Endothelial cell of umbilical vein (primary cell): ENCODE data around the gene POFUT2. TPM values are rescaled to one million over a fixed set of nuclear protein-coding genes. Genes with fewer than 3 reads are reported as not detected.

ENCODE experiments used
- BruUV-seq: library from RNA; stranded (reverse); fragments of 400-500 nt; replicated peaks from 2 replicates; lab custom pipeline; 2021; lab: Mats Ljungman, UMichigan
- CTCF ChIA-PET: fragments of 300-600, 350-600 bp; sonication (Branson Sonifier 250); formaldehyde crosslinking; loops from one replicate; lab custom pipeline; 2021; ENCODE audit warnings: antibody characterized with exemption, inconsistent platforms; lab: Charles Lee
- POLR2A ChIA-PET: fragments of 300-600, 350-600 bp; sonication (Branson Sonifier 250); formaldehyde crosslinking; loops from one replicate; lab custom pipeline; 2021; ENCODE audit warnings: antibody characterized with exemption, inconsistent platforms; lab: Charles Lee
- DNase-seq: peaks from one replicate; pipeline ENCODE4 v3.0.0-alpha.2; 2011; ENCODE audit warnings: low read depth, low spot score
- FAIRE-seq: peaks from 2 replicates; lab custom pipeline; 2011; peaks lifted over from hg19 to GRCh38; lab: Jason Lieb, UNC
- H2AFZ ChIP-seq: 2 replicates; pipeline ENCODE4 v1.6.0; 2012; ENCODE audit warnings: low read depth, low read length, control low read depth, inconsistent platforms
- H3K27ac ChIP-seq: 2 replicates; pipeline ENCODE4 v1.5.1; 2011; ENCODE audit warnings: low read depth, mild to moderate bottlenecking, control low read depth, low read length, moderate library complexity; ENCODE audit not compliant: insufficient read depth
- H3K27me3 ChIP-seq, 2 experiments: 2 replicates each; pipeline versions ENCODE4 v1.6.0 to v1.6.1; 2011; ENCODE audit warnings: low read length in 2 of 2, mixed read lengths in 1 of 2; ENCODE audit not compliant: control insufficient read depth in 2 of 2, insufficient read depth in 2 of 2
- H3K36me3 ChIP-seq, 2 experiments: 2 replicates in 1 of 2; 3 replicates in 1 of 2; pipeline ENCODE4 v1.5.1; 2011; ENCODE audit warnings: low read length in 2 of 2, mild to moderate bottlenecking in 1 of 2, moderate library complexity in 1 of 2; ENCODE audit not compliant: control insufficient read depth in 2 of 2, insufficient read depth in 2 of 2; ENCODE audit errors: extremely low read depth in 1 of 2
- H3K4me1 ChIP-seq: 3 replicates; pipeline ENCODE4 v1.5.1; 2011; ENCODE audit warnings: mild to moderate bottlenecking, low read length; ENCODE audit not compliant: control insufficient read depth, insufficient read depth; ENCODE audit errors: extremely low read depth
- H3K4me2 ChIP-seq: 2 replicates; pipeline ENCODE4 v1.6.1; 2011; ENCODE audit warnings: low read length, control low read depth, mixed read lengths; ENCODE audit not compliant: insufficient read depth
- H3K4me3 ChIP-seq, 3 experiments: fragments of 200-600 bp in 1 of 3; sonication (generic), shearing (Covaris generic) in 1 of 3; replicated peaks in 1 of 3; 2 replicates each; pipeline ENCODE4 v1.5.1; 2011 to 2016; ENCODE audit warnings: control low read depth in 3 of 3, low read length in 3 of 3, mild to moderate bottlenecking in 2 of 3, inconsistent platforms in 1 of 3, low read depth in 1 of 3, moderate library complexity in 1 of 3; ENCODE audit not compliant: insufficient read depth in 1 of 3
- H3K79me2 ChIP-seq: 2 replicates; pipeline ENCODE4 v1.6.0; 2012; ENCODE audit warnings: low read length, inconsistent platforms; ENCODE audit not compliant: control insufficient read depth, insufficient read depth
- H3K9ac ChIP-seq: replicated peaks from 2 replicates; pipeline ENCODE3; 2011; ENCODE audit warnings: low read length, control low read depth; ENCODE audit not compliant: insufficient read depth; ENCODE audit errors: extremely low read depth
- H3K9me1 ChIP-seq: replicated peaks from 3 replicates; pipeline ENCODE4 v1.6.0; 2011; ENCODE audit warnings: mild to moderate bottlenecking, low read length; ENCODE audit not compliant: control insufficient read depth, insufficient read depth; ENCODE audit errors: extremely low read depth
- H3K9me3 ChIP-seq: replicated peaks from 2 replicates; pipeline ENCODE4 v1.5.1; 2012; ENCODE audit warnings: low read length, inconsistent platforms; ENCODE audit not compliant: control insufficient read depth, insufficient read depth
- H4K20me1 ChIP-seq: replicated peaks from 2 replicates; pipeline ENCODE3; 2011; ENCODE audit warnings: mild to moderate bottlenecking, low read length; ENCODE audit not compliant: control insufficient read depth, insufficient read depth; ENCODE audit errors: extremely low read depth
- EZH2 ChIP-seq: IDR thresholded peaks from 2 replicates; pipeline ENCODE4 v1.6.1; 2012; ENCODE audit warnings: borderline replicate concordance, low read depth, mild to moderate bottlenecking, moderate library complexity, low read length, inconsistent platforms; ENCODE audit not compliant: severe bottlenecking
- FOS ChIP-seq: IDR thresholded peaks from 2 replicates; pipeline ENCODE4 v1.6.1; 2011; ENCODE audit warnings: mild to moderate bottlenecking, low read length, moderate library complexity, borderline replicate concordance; ENCODE audit not compliant: insufficient read depth
- GATA2 ChIP-seq: IDR thresholded peaks from 2 replicates; pipeline ENCODE4 v1.7.0; 2011; ENCODE audit warnings: low read depth, mild to moderate bottlenecking, moderate library complexity, mixed read lengths, low read length; ENCODE audit not compliant: insufficient read length, insufficient read depth
- JUN ChIP-seq: IDR thresholded peaks from 2 replicates; pipeline ENCODE4 v1.6.1; 2011; ENCODE audit warnings: borderline replicate concordance, low read depth; ENCODE audit not compliant: insufficient read length, insufficient read depth
- MYC ChIP-seq: IDR thresholded peaks from one replicate; pipeline ENCODE4 v1.6.1; 2011; ENCODE audit warnings: mild to moderate bottlenecking, low read depth, low read length
- POLR2A ChIP-seq: IDR thresholded peaks from 2 replicates; pipeline ENCODE4 v1.6.1; 2012; ENCODE audit warnings: low read depth, mild to moderate bottlenecking, control low read depth, low read length
- POLR2AphosphoS5 ChIP-seq: IDR thresholded peaks from 2 replicates; pipeline ENCODE4 v1.6.1; 2012; ENCODE audit warnings: low read depth, mild to moderate bottlenecking, control low read depth, low read length, moderate library complexity; ENCODE audit not compliant: insufficient read depth
- dilution Hi-C: fragments of 300-500 bp; cut with MboI; formaldehyde crosslinking; loops from one replicate; pipeline ENCODE4 v1.15.0; 2019; ENCODE audit warnings: low sequenced_read_pairs; ENCODE audit not compliant: extremely low pct_ligation_motif_present
- intact Hi-C: fragments of 100-400 bp; cut with micrococcal nuclease; formaldehyde crosslinking; loops from one replicate; pipeline ENCODE4 v1.10.0; 2022
- polyA plus RNA-seq, 4 experiments: library from polyadenylated mRNA; depleted of rRNA in 3 of 4; stranded (reverse) in 3 of 4; unstranded in 1 of 4; fragments of >200 nt; gene quantifications; 2 replicates each; pipeline versions ENCODE4 v1.2.1 to v1.2.3, GENCODE V29; 2011 to 2012; ENCODE audit warnings: missing spikeins in 1 of 4
- total RNA-seq: library from RNA; stranded (reverse); gene quantifications from 2 replicates; pipeline ENCODE4 v1.2.3, GENCODE V29; 2021
- TF ChIP-seq, protein P1 (sequence below), 2 donors: IDR thresholded peaks; 1 replicate in 1 of 2; 2 replicates in 1 of 2; pipeline ENCODE4 v1.5.1; 2011; ENCODE audit warnings: low read length in 2 of 2, mild to moderate bottlenecking in 2 of 2, moderate library complexity in 2 of 2, control low read depth in 1 of 2, inconsistent platforms in 1 of 2, low read depth in 1 of 2; ENCODE audit not compliant: insufficient read depth in 1 of 2; ENCODE audit errors: extremely low read depth in 1 of 2
- TF ChIP-seq, protein P2 (sequence below): IDR thresholded peaks from 2 replicates; pipeline ENCODE4 v1.6.1; 2011; ENCODE audit not compliant: insufficient read depth, insufficient read length

Gene POFUT2
- total and polyA plus RNA-seq, 2 donors (not counting 3 experiments of a cell fraction or from before 2014, with no cell fraction given) = 30.7 to 47.5 TPM

DNA sequence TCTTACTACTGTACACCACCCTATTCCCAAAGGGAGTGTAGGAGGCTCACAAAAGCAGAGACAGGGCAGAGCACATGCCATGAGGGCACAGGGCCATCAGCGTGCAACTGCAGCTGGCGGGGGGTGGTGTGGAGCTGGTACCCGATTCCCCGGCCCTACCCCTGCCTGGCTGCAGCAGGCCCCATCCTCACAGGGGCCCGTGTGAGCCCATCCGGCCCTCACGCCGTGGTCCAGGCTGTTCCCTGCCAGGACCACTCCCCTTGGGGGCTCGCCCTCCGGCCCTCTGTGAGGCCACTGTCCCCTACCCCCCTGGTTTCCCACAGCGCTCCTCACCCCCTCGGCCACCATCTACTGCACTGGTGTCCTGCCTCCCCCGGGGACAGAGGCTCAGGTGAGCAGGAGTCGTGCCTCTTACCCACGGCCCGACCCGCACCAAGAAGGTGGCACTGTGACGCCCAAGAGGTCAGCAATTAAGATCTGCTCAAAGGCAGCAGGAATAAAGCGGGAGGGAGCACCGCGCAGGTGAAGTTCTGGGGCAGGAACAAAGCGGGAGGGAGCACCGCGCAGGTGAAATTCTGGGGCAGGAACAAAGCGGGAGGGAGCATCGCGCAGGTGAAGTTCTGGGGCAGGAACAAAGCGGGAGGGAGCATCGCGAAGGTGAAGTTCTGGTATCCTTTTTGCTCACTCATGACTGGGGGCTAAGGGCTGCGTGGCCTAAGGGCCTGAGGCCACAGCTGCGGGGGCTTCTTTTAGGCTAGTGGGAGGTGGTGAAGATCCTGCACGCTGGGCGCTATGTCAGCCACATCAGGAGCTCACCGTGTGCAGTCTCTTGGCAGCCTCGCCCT, 3.9 kb downstream of the POFUT2 start:
- Histone ChIP-seq H3K27me3 (no peaks in the 10 kb centered on the region), H3K36me3 (peaks cover 8 to 45% of the 10 kb centered on the region in 2 experiments), H2AFZ (no peak overlapping the region), H3K79me2 (peaks cover 13% of the 10 kb centered on the region), H3K4me2 (no peak overlapping the region), H3K9ac (no peak overlapping the region), H3K9me1 (no peaks in the 10 kb centered on the region), H3K9me3 (no peaks in the 10 kb centered on the region), H3K27ac (no peak overlapping the region), H4K20me1 (no peaks in the 10 kb centered on the region), H3K4me3 (no peak overlapping the region), H3K4me1 (peaks cover 10% of the 10 kb centered on the region)
- POLR2A ChIA-PET = no interaction called here
- CTCF ChIA-PET = interaction anchor here (1.3 to 2.1 kb wide), 2 partner anchors 143 to 145 kb away, joined by 4 to 6 read pairs; no protein-coding TSS in a partner anchor
- dilution Hi-C loops = no loop called here
- FAIRE-seq = no peak
- intact Hi-C loops = no loop called here
- DNase-seq = no peak
- TF ChIP-seq, protein P1, sequence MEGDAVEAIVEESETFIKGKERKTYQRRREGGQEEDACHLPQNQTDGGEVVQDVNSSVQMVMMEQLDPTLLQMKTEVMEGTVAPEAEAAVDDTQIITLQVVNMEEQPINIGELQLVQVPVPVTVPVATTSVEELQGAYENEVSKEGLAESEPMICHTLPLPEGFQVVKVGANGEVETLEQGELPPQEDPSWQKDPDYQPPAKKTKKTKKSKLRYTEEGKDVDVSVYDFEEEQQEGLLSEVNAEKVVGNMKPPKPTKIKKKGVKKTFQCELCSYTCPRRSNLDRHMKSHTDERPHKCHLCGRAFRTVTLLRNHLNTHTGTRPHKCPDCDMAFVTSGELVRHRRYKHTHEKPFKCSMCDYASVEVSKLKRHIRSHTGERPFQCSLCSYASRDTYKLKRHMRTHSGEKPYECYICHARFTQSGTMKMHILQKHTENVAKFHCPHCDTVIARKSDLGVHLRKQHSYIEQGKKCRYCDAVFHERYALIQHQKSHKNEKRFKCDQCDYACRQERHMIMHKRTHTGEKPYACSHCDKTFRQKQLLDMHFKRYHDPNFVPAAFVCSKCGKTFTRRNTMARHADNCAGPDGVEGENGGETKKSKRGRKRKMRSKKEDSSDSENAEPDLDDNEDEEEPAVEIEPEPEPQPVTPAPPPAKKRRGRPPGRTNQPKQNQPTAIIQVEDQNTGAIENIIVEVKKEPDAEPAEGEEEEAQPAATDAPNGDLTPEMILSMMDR (IDR thresholded peaks at IDR 0.05; ENCODE audit: extremely low read depth in 1 of 2, insufficient read depth in 1 of 2, low read depth in 1 of 2, low read length in 2 of 2) = no peak
- TF ChIP-seq FOS (no peak), POLR2A (no peak), EZH2 (no peak), POLR2AphosphoS5 (no peak), JUN (no peak), GATA2 (no peak), MYC (no peak)
- TF ChIP-seq, protein P2, sequence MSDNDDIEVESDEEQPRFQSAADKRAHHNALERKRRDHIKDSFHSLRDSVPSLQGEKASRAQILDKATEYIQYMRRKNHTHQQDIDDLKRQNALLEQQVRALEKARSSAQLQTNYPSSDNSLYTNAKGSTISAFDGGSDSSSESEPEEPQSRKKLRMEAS = no peak
- BruUV-seq = no TSS peak
